CD4-positive, alpha-beta T cell (primary cell): ENCODE results near the gene EFNB2. TPM values are rescaled to one million over a fixed set of nuclear protein-coding genes. Genes with fewer than 3 reads are reported as not detected.

Source experiments
- ATAC-seq: fragments of 200-7000 bp; cut with Tn5 transposase; one replicate; pipeline ENCODE4 v1.10.0; 2022; ENCODE audit warnings: mild to moderate bottlenecking; ENCODE audit not compliant: poor library complexity
- CTCF ChIA-PET: fragments of 350-600 bp; sonication (Branson Sonifier 250); formaldehyde crosslinking; loops from one replicate; lab custom pipeline; 2021; ENCODE audit warnings: antibody characterized with exemption, inconsistent platforms; lab: Charles Lee
- POLR2A ChIA-PET: fragments of 350-600 bp; sonication (Branson Sonifier 250); formaldehyde crosslinking; loops from one replicate; lab custom pipeline; 2021; ENCODE audit warnings: antibody characterized with exemption, inconsistent platforms; lab: Charles Lee
- DNase-seq, 14 experiments: peaks; one replicate each; pipeline ENCODE4 v3.0.0-alpha.2; 2013 to 2020; ENCODE audit warnings: mixed read lengths in 2 of 14
- H3K27ac ChIP-seq, 2 donors: one replicate each; pipeline versions ENCODE4 v1.5.1 to v1.7.0; 2013; ENCODE audit warnings: low read length in 2 of 2, low read depth in 1 of 2, mild to moderate bottlenecking in 1 of 2
- H3K27me3 ChIP-seq, 2 experiments: 1 replicate in 1 of 2; 2 replicates in 1 of 2; pipeline versions ENCODE4 v1.6.1 to v1.7.0; 2013; ENCODE audit warnings: low read length in 2 of 2, control low read depth in 1 of 2, mild to moderate bottlenecking in 1 of 2, moderate library complexity in 1 of 2; ENCODE audit not compliant: insufficient read depth in 2 of 2, control insufficient read depth in 1 of 2
- H3K36me3 ChIP-seq: one replicate; pipeline ENCODE4 v1.6.1; 2013; ENCODE audit warnings: low read length, control low read depth; ENCODE audit not compliant: insufficient read depth
- H3K4me1 ChIP-seq: one replicate; pipeline ENCODE4 v1.6.1; 2013; ENCODE audit warnings: low read length, control low read depth; ENCODE audit not compliant: insufficient read depth
- H3K4me3 ChIP-seq: one replicate; pipeline ENCODE4 v1.5.1; 2013; ENCODE audit warnings: mild to moderate bottlenecking, low read length, moderate library complexity
- H3K9me3 ChIP-seq, 2 experiments: 1 replicate in 1 of 2; 2 replicates in 1 of 2; pipeline versions ENCODE4 v1.6.1 to v1.7.0; 2013; ENCODE audit warnings: low read length in 2 of 2, mild to moderate bottlenecking in 2 of 2, control low read depth in 1 of 2, moderate library complexity in 1 of 2; ENCODE audit not compliant: control insufficient read depth in 1 of 2, insufficient read depth in 1 of 2
- H3K27ac Mint-ChIP-seq: one replicate; pipeline ENCODE4 v1.8.0; 2020; ENCODE audit warnings: mixed read lengths
- H3K27me3 Mint-ChIP-seq: one replicate; pipeline ENCODE4 v1.8.0; 2021; ENCODE audit warnings: mixed read lengths
- H3K36me3 Mint-ChIP-seq: one replicate; pipeline ENCODE4 v1.8.0; 2021; ENCODE audit warnings: low read depth, mixed read lengths
- H3K4me1 Mint-ChIP-seq: one replicate; pipeline ENCODE4 v1.8.0; 2021; ENCODE audit warnings: low read depth, mixed read lengths
- H3K4me3 Mint-ChIP-seq: one replicate; pipeline ENCODE4 v1.8.0; 2020; ENCODE audit warnings: mild to moderate bottlenecking, mixed read lengths
- H3K9me3 Mint-ChIP-seq: one replicate; pipeline ENCODE4 v1.8.0; 2020; ENCODE audit warnings: mixed read lengths
- CTCF ChIP-seq: fragments of 200-600 bp; IDR thresholded peaks from one replicate; pipeline ENCODE4 v1.8.0; 2022; ENCODE audit warnings: antibody characterized with exemption, mild to moderate bottlenecking
- intact Hi-C, 2 experiments: fragments of 100-400 bp; cut with DNase I in 1 of 2; cut with micrococcal nuclease in 1 of 2; formaldehyde crosslinking; loops; one replicate each; pipeline versions ENCODE4 v1.15.1 to v1.9.0; 2023 to 2025; cut with DNase I, micrococcal nuclease
- total RNA-seq, 174 experiments: library from RNA in 2 of 174; stranded (reverse) in 2 of 174; gene quantifications; one replicate each; pipeline ENCODE4 v1.2.3 and lab custom pipeline; 2021 to 2026

Gene EFNB2
- total RNA-seq, 2 experiments from 2014 or later: 0.20 to 0.36 TPM

GRCh38 chr13:106479929-106480328 is 55.5 kb downstream of the EFNB2 start:
- H3K4me1 ChIP-seq: no peaks in the 10 kb centered on the region
- no peak overlapping the region for H3K27ac ChIP-seq
- Mint-ChIP-seq H3K4me3 (no peak overlapping the region), H3K4me1 (no peaks in the 10 kb centered on the region), H3K36me3 (no peaks in the 10 kb centered on the region), H3K27me3 (peaks cover 47% of the 10 kb centered on the region), H3K27ac (no peak overlapping the region), H3K9me3 (peaks cover 5% of the 10 kb centered on the region)
- H3K36me3 ChIP-seq: no peaks in the 10 kb centered on the region
- intact Hi-C loops: no loop called here
- ChIA-PET CTCF (no interaction called here), POLR2A (no interaction called here)
- no peak for DNase-seq
- no peaks in the 10 kb centered on the region for H3K9me3 ChIP-seq
- TF ChIP-seq CTCF: no peak
- peaks cover 12 to 16% of the 10 kb centered on the region in 2 experiments for H3K27me3 ChIP-seq
- no peak overlapping the region for H3K4me3 ChIP-seq
- no peak for ATAC-seq

GRCh38 chr13:106478116-106478515 is 57.3 kb downstream of the EFNB2 start:
- Mint-ChIP-seq H3K4me1 (no peaks in the 10 kb centered on the region), H3K9me3 (peaks cover 5% of the 10 kb centered on the region), H3K36me3 (no peaks in the 10 kb centered on the region), H3K4me3 (no peak overlapping the region), H3K27me3 (peaks cover 31% of the 10 kb centered on the region), H3K27ac (no peak overlapping the region)
- Histone ChIP-seq H3K27ac (no peak overlapping the region), H3K9me3 (no peaks in the 10 kb centered on the region), H3K27me3 (peaks cover 0 to 7% of the 10 kb centered on the region in 2 experiments), H3K36me3 (no peaks in the 10 kb centered on the region), H3K4me3 (no peak overlapping the region), H3K4me1 (no peaks in the 10 kb centered on the region)
- ChIA-PET POLR2A (no interaction called here), CTCF (no interaction called here)
- ATAC-seq (no peak), DNase-seq (no peak)
- intact Hi-C loops: no loop called here
- no peak for TF ChIP-seq CTCF

DNA sequence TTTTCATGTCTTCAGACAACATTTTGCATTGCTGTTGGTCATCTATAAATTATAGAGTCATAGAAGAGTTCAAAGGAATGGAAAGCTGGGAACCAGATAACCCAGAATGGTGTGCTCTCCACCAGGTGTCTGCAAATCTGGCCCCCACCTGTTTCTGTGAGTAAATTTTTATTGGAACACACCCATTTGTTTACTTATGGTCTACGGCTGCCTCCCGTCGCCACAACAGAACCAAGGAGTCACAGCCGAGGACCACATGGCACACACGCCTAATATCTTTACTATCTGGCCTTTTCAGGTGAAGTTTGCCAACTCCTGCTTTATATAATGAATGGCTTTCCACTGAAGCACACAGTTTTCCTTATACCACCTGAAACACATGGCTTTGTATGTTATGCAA is 58.2 kb downstream of the EFNB2 start:
- H3K4me1 ChIP-seq: no peaks in the 10 kb centered on the region
- no peaks in the 10 kb centered on the region for H3K9me3 ChIP-seq
- H3K4me3 Mint-ChIP-seq: no peak overlapping the region
- intact Hi-C loops: no loop called here
- DNase-seq (no peak), ATAC-seq (no peak)
- H3K27me3 Mint-ChIP-seq: peaks cover 29% of the 10 kb centered on the region
- no peak overlapping the region for H3K27ac Mint-ChIP-seq
- CTCF ChIA-PET: no interaction called here
- H3K36me3 ChIP-seq: no peaks in the 10 kb centered on the region
- no peak overlapping the region for H3K27ac ChIP-seq
- TF ChIP-seq CTCF: no peak
- H3K36me3 Mint-ChIP-seq: no peaks in the 10 kb centered on the region
- peaks cover 1% of the 10 kb centered on the region for H3K9me3 Mint-ChIP-seq
- peaks cover 0 to 7% of the 10 kb centered on the region in 2 experiments for H3K27me3 ChIP-seq
- POLR2A ChIA-PET: no interaction called here
- no peak overlapping the region for H3K4me3 ChIP-seq
- no peaks in the 10 kb centered on the region for H3K4me1 Mint-ChIP-seq
